M059J (cell line): ENCODE data around the gene GNAO1. TPM values are rescaled to one million over a fixed set of nuclear protein-coding genes. Genes with fewer than 3 reads are reported as not detected.

ENCODE experiments used
- DNase-seq: peaks from one replicate; pipeline ENCODE4 v3.0.0-alpha.2; 2012; ENCODE audit warnings: low read depth
- total RNA-seq: library from RNA; depleted of rRNA; stranded (reverse); fragments of >200 nt; shearing (Covaris generic); gene quantifications from 2 replicates; pipeline ENCODE4 v1.2.3, GENCODE V29; 2014

GNAO1 gene
- total RNA-seq, 1 experiment from 2014 or later = 10.9 TPM

GRCh38 chr16:56289416-56289815, 98.1 kb downstream of the GNAO1 start:
- DNase-seq = no peak

- DNase-seq = no peak
Observed at GRCh38 chr16:56289862-56290261, 98.6 kb downstream of the GNAO1 start.

GRCh38 chr16:56294014-56294413, 102.7 kb downstream of the GNAO1 start:
- no peak for DNase-seq

GRCh38 chr16:56294579-56294978, 103.3 kb downstream of the GNAO1 start:
- peak; percentile 90 for DNase-seq

- no peak for DNase-seq
Observed at GRCh38 chr16:56295059-56295665, 103.9 kb downstream of the GNAO1 start.

- DNase-seq = no peak
Observed at GRCh38 chr16:56295739-56296527, 104.6 kb downstream of the GNAO1 start.

GRCh38 chr16:56297684-56298083, 106.4 kb downstream of the GNAO1 start:
- DNase-seq = no peak

GRCh38 chr16:56298116-56298515, 106.8 kb downstream of the GNAO1 start:
- DNase-seq = no peak

GRCh38 chr16:56298948-56299596, 107.8 kb downstream of the GNAO1 start:
- no peak for DNase-seq

GRCh38 chr16:56300242-56300623, 108.9 kb downstream of the GNAO1 start:
- peak; percentile 82 for DNase-seq

GRCh38 chr16:56300891-56301850, 109.9 kb downstream of the GNAO1 start:
- DNase-seq = peak; percentile 92

GRCh38 chr16:56302506-56302905, 111.2 kb downstream of the GNAO1 start:
- no peak for DNase-seq

GRCh38 chr16:56303066-56303715, 111.9 kb downstream of the GNAO1 start:
- no peak for DNase-seq

- DNase-seq = no peak
Observed at GRCh38 chr16:56303880-56304279, 112.6 kb downstream of the GNAO1 start.

- DNase-seq = no peak
Observed at GRCh38 chr16:56305956-56306565, 114.8 kb downstream of the GNAO1 start.

GRCh38 chr16:56306690-56307533, 115.6 kb downstream of the GNAO1 start:
- DNase-seq = no peak

- DNase-seq = no peak
Observed at GRCh38 chr16:56307534-56307873, 116.2 kb downstream of the GNAO1 start.

GRCh38 chr16:56309008-56309407, 117.7 kb downstream of the GNAO1 start:
- DNase-seq = no peak

GRCh38 chr16:56310690-56311089, 119.4 kb downstream of the GNAO1 start:
- DNase-seq = no peak
